ENCODE measurements around the gene KIAA1210.

DNA sequence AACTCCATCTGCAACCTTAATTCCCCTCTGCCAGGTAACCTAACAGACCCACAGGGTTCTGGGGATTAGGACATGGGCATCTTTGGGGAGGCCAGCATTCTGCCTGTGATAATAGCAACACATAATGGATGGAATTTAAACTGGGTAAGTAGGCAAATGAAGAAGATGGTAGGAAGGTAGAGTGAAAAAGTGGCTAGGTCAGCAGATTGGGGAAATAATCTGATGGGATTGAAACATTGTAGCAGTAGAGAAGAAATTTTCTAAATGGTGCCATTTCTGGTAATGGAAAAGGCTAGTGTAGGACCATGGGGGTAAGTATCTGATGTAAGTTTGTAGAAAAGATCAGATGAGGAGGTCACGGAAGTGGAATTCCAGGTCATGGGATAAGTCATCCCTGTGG lies 57.9 kb downstream of the KIAA1210 start:
- TF ChIP-seq, protein P1, sequence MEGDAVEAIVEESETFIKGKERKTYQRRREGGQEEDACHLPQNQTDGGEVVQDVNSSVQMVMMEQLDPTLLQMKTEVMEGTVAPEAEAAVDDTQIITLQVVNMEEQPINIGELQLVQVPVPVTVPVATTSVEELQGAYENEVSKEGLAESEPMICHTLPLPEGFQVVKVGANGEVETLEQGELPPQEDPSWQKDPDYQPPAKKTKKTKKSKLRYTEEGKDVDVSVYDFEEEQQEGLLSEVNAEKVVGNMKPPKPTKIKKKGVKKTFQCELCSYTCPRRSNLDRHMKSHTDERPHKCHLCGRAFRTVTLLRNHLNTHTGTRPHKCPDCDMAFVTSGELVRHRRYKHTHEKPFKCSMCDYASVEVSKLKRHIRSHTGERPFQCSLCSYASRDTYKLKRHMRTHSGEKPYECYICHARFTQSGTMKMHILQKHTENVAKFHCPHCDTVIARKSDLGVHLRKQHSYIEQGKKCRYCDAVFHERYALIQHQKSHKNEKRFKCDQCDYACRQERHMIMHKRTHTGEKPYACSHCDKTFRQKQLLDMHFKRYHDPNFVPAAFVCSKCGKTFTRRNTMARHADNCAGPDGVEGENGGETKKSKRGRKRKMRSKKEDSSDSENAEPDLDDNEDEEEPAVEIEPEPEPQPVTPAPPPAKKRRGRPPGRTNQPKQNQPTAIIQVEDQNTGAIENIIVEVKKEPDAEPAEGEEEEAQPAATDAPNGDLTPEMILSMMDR (IDR thresholded peaks at IDR 0.05 in 4 of 5, conservative IDR thresholded peaks at IDR 0.05 in 1 of 5): no peak
- TF ChIP-seq POLR2A (IDR thresholded peaks at IDR 0.05): no peak

Data from gastrocnemius medialis (tissue), 4 donors.